ENCODE data around the gene UNC5A.

DNA sequence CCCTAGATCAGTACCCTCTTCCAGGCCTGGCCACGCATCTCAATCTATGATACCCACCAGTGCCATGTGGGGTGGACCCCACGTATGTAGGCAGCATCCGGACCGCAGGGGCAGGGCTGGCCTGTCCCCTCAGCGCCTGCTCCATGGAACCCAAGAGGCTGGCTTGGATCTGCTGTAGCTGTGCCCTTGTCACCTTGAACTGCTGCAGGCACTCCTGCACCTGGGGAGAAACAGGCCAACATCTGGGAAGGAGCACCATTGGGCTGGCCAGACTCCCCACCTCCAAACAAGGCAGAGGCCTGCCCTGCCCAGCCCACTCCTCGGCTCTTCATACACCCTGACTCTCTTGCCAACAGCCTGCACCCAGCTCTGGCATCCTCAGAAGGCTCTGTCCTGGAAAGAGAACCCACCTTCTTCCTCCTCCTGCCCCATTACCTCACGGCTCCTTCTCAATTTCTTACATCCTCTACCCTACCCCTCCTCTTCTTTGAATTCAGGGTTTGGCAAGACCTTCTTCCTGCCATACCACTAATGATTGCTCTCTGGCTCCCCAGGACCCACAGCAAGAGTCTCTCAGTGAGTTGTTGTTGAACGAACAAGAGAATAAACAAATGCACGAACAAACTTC is 81.1 kb downstream of the UNC5A start:
- TF ChIP-seq, protein P1, sequence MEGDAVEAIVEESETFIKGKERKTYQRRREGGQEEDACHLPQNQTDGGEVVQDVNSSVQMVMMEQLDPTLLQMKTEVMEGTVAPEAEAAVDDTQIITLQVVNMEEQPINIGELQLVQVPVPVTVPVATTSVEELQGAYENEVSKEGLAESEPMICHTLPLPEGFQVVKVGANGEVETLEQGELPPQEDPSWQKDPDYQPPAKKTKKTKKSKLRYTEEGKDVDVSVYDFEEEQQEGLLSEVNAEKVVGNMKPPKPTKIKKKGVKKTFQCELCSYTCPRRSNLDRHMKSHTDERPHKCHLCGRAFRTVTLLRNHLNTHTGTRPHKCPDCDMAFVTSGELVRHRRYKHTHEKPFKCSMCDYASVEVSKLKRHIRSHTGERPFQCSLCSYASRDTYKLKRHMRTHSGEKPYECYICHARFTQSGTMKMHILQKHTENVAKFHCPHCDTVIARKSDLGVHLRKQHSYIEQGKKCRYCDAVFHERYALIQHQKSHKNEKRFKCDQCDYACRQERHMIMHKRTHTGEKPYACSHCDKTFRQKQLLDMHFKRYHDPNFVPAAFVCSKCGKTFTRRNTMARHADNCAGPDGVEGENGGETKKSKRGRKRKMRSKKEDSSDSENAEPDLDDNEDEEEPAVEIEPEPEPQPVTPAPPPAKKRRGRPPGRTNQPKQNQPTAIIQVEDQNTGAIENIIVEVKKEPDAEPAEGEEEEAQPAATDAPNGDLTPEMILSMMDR (IDR thresholded peaks at IDR 0.05) = no peak
- TF ChIP-seq POLR2A (IDR thresholded peaks at IDR 0.05) = no peak

All from heart left ventricle (tissue), 13 donors.